ENCODE results near the gene NRIP2.
A peak's percentile ranks its signal among the peaks of the same experiment; 100 is the strongest.

NRIP2 gene

DNA sequence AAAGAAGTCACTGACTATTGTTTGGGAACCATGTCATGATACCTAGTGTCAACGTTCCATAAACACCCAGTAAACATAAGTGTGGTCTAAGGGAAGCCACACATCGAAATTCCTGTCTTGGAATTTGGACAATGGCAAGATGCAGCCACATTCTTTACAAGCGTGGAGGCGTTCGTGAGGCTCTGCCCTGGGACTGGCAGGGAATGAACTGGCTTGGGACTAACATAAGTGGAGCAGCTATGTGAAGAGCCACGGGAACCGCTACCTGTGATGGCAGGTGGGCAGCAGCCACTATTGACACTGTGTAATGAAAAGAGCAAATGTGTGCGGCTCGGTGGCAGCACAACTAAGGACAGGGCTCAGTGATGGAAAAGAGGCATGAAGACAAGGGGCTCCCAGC, 10.0 kb upstream of the NRIP2 start:
- DNase-seq, result no peak

DNA sequence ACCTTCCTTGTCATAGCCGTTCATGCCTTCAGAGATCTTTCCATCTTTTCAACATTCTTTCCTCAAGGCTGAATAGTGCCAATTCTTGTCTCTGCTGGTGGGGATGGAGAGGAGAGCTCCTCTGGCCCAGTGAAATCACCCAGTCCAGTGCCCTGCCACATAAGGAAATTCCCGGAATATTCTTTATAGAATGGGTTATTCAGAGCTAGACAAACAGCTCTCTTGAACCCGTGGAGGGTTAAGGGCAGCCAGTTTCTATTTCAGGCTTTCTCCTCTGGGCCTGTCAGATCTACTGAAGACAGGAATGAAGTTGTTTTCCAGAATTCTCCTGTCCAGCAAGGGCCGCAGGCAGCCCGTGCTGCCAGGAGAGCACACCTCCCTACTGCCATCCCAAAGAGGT, 8.1 kb upstream of the NRIP2 start:
- DNase-seq, result no peak

GRCh38 chr12:2841056-2841650, 6.3 kb upstream of the NRIP2 start:
- DNase-seq, result no peak

DNA sequence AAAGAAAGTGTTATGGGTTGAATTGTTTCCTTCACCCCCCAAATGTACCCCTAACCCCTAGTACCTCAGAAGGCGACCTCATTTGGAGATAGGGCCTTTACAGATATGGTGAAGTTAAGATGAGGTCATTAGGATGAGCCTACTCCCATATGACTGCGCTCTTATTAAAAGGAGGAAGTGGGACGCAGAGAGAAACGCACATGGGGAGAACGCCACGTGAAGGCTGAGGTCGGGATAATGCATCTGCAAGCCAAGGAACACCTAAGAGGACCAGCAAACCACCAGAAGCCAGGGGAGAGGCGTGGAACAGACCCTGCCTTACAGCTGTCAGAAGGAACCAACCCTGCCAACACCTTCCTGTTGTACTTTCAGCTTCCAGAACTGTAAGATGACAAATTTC, 1.7 kb upstream of the NRIP2 start:
- DNase-seq, result no peak

GRCh38 chr12:2835691-2836403, 1.0 kb upstream of the NRIP2 start:
- DNase-seq, result no peak

DNA sequence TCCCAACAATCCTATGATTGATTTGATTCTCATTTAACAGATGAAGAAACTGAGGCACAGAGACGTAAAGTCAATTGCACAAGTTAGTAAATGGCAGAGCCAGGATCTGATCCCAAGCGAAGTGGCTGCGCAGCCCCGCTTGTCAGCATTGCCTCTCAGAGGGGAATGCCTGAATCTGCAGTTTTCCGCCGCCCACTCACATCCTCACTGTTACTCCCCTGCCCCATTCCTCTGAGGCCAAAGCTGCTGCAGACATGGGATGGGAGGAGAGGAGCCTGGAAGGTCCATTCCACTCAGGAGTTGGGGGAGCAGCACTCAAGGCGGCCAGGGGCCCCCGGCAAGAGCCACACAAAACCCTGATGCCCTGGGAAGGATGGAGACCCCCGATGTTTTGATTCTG, 1.0 kb downstream of the NRIP2 start:
- no peak for DNase-seq

GRCh38 chr12:2833327-2833726, 1.5 kb downstream of the NRIP2 start:
- DNase-seq, result no peak

DNA sequence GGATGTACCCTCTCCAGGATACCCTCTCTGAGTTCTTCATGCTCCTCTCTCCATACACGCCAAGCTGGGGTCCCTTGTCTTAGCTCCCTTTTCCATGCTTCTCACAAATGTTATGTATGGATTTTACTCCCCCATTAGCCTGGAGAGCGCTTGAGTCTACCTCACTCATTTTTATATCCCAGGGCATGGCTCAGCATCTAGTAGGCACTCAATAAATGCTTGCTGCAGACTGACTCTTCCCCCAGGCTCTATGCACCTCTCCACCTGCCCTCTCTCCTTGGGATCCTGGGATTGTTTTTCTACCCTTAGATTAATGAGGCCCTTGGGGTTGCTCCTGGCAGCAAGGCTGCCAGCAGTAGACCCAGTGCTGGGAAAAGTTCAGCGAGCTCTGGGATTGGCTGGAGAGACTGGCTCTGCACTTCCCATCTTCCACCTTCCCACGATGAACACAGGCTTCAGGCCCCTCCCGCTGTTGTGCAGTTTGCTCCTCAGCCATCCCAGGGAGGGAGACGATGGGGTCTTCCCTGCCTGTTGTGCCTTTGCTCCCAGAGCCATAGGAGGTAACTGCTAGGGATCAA, 2.2 kb downstream of the NRIP2 start:
- no peak for DNase-seq

DNA sequence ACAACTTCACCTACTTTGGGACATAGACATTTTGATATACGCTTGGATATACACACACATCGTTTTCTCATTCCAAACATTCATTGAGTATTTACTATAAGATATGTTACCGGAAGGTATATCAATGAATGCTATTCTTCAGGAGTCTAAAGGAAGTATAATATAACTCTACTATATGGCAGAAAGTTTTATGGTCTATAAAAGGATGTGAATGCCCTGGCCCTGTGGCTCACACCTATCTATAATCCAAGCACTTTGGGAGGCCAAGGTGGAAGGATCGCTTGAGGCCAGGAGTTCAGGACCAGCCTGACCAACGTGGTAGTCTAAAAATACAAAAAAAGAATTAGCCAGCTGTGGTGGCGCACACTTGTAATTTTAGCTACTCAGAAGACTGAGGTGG, 5.6 kb downstream of the NRIP2 start:
- no peak for DNase-seq

DNA sequence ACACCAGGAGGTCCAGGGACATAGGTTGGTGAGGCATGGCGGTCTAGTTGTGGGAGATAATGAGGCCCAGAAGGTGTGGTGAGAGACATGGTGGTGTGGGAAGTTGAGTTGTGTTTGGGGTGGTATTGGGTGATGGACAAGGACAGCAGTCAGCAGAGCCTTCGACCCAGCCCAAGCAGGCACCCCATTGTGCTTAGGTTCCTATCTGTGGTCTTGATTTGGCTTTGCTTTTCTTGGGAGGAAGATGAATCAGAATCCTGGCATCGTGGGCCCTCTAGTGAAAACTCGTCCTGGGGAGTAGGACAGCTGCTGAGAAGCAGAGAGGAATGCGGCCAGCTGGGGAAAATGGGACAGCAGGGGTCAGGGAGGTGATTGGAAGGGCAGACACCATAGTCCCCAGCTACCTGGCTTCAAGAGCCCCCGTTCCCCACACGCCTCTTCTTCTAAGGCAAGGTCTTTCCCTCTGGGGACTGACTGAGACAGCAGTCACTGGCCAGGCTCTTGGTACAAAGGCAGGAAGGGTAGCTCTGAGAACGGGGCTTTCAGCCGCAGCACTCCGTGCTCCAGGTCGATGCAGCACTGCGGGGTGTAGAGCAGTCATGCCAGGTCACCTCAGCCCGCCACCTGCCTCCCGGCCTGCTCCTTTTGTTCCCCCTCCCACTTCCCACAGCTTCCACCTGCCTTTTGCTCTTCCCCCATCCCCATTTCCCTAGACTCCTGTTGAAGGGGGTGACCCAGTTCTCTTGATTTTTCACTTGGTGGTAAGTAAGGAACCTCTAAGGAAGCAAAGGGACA, 7.9 kb downstream of the NRIP2 start:
- no peak for DNase-seq

- DNase-seq, result no peak
These were observed 8.8 kb downstream of the NRIP2 start for GRCh38 chr12:2826036-2826435.

GRCh38 chr12:2825132-2825531, 9.7 kb downstream of the NRIP2 start:
- no peak for DNase-seq

- DNase-seq, result no peak
These were observed 10.3 kb downstream of the NRIP2 start for GRCh38 chr12:2824541-2824940.

DNA sequence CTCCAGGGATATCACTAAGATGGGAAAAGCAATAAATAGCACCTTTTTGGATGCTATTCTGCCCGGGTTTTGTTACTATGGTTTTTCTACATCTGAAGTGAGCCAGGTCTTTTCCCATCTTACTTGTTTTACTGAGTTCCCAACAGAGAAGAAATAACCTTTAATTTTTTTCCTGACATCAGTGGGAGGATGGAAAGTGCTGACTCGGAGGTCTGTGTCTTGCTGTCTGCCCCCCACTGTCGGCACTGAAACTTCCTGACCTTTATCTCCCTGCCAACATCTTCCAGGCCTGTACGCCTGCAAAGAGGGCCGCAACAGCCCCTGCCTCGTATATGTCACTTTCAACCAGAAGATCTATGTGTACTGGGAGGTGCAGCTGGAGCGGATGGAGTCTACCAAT, 11.4 kb downstream of the NRIP2 start:
- DNase-seq, result no peak

DNA sequence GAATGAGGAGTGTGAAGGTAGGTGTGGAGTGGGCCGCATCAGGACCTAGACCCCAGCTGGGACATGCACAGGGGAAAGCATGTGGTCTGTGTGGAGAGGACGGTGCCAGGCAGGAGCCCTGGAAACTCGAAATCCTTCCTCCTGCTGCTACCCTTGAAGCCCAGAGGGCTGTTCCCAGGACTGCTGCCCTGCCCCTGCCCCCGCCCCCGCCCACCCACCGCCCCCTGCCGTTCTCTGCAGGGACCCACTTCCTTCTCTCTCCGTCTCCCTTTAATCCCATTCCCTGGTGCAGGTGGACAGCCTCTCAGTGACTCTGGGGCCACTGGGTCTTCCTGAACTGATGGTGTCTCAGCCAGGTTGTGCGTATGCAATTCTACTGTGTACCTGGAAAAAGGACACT, 14.4 kb downstream of the NRIP2 start:
- no peak for DNase-seq

- DNase-seq, result no peak
These were observed 15.0 kb downstream of the NRIP2 start for GRCh38 chr12:2819810-2820209.

DNA sequence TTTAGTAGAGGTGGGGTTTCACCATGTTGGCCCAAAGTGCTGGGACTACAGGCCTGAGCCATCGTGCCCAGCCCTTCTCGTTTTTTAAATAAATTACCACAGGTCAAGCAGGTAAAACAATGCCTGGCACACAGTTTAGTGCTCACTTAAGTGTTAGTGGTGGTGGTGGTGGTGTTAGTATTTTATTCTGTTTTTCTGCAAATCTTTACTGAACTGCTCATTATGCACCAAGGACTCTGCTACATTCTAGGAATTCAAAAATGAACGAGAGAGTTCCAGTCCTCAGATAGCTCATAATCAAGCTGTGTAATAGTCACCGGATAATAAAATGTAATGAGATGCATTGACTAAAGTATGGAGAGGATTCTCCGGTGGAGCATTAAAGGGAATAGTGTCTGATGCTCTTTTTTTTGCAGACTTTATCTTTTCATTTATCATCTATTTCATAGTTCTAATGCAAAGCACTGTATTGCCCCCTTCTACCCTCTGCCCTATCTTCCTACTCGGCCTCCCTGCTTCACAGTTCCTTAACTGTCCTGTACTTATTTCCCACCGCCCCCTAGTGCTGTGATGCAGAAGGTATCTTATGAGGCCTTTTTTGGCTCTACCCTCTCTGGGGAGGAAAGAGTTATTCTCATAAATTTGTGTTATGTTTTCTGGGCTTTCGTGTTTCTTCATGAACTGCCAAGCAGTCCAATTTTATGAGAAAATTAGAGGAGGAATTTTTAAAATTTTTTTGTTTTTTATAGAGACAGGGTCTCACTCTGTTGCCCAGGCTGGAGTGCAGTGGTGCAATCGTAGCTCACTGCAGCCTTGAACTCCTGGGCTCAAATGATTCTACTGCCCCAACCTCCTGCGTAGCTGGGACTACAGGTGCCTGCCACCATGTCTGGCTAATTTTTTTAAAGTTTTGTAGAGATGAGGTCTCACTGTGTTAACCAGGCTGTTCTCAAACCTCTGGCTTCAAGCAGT, 21.3 kb downstream of the NRIP2 start:
- peak; percentile 35 for DNase-seq

GRCh38 chr12:2812290-2813213, 22.3 kb downstream of the NRIP2 start, which contains the start of gene ITFG2:
Gene ITFG2 (plus strand): TSS chr12:2812668. CDS start chr12:2812761, 93 bp downstream.
- peak; percentile 99 for DNase-seq

- DNase-seq, result no peak
These were observed 23.0 kb downstream of the NRIP2 start for GRCh38 chr12:2811801-2812200.

DNA sequence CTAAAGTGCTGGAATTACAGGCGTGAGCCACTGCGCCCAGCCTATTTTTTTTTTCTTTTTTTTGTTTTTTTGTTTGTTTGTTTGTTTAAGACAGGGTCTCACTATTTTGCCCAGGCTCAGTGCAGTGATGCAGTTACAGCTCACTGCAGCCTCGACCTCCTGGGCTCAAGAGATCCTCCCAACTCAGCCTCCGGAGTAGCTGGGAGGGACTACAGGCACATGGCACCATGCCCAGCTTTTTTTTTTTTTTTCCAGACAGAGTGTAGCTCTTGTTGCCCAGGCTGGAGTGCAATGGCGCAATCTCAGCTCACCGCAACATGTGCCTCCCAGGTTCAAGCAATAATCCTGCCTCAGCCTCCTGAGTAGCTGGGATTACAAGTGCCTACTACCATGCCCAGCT, 28.1 kb downstream of the NRIP2 start:
- no peak for DNase-seq

DNA sequence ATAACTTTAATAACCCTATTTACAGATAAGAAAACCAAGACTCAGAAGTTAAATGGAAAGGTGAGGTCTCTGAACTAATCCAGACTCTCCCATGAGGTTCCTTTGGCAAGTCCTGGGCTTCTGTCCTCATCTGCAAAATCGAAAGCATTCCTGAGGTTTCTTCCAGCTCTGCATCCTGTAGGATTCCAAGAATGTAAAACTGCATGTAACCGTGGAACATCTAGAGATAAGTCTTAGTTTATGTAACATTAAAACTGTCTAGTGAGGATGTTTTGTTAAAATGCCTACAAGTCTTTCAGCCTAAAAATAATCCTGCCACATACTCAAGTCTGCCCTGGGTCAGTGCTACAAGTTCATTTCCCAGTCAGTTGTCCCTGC, 29.7 kb downstream of the NRIP2 start:
- DNase-seq, result no peak

Data from midbrain (tissue), 1 donor.